HEK293 (cell line): ENCODE results near the gene CSNK2A3.

Experiments used
- BCL11A ChIP-seq: fragments of 450-650 bp; formaldehyde crosslinking; IDR thresholded peaks from 2 replicates; pipeline ENCODE4 v1.5.1; 2016; ENCODE audit warnings: low read depth, missing biosample characterization, missing genetic modification characterization
- SCRT1 ChIP-seq: fragments of 450-650 bp; formaldehyde crosslinking; IDR thresholded peaks from 2 replicates; pipeline ENCODE4 v1.5.1; 2016; ENCODE audit warnings: missing biosample characterization, missing genetic modification characterization, borderline replicate concordance
- SP2 ChIP-seq: fragments of 450-650 bp; formaldehyde crosslinking; IDR thresholded peaks from 2 replicates; pipeline ENCODE4 v1.5.1; 2016; ENCODE audit warnings: missing biosample characterization, missing genetic modification characterization
- YY1 ChIP-seq: fragments of 450-650 bp; formaldehyde crosslinking; IDR thresholded peaks from 2 replicates; pipeline ENCODE4 v1.5.1; 2018; ENCODE audit warnings: missing biosample characterization, missing genetic modification characterization
- YY2 ChIP-seq: fragments of 450-650 bp; formaldehyde crosslinking; IDR thresholded peaks from 2 replicates; pipeline ENCODE4 v1.5.1; 2016; ENCODE audit warnings: missing biosample characterization, missing genetic modification characterization
- ZNF292 ChIP-seq: fragments of 450-650 bp; formaldehyde crosslinking; IDR thresholded peaks from 2 replicates; pipeline ENCODE4 v1.5.1; 2016; ENCODE audit warnings: low read depth, missing biosample characterization, missing genetic modification characterization, borderline replicate concordance
- ZNF302 ChIP-seq: fragments of 450-650 bp; formaldehyde crosslinking; IDR thresholded peaks from 2 replicates; pipeline ENCODE4 v1.5.1; 2016; ENCODE audit warnings: missing biosample characterization, missing genetic modification characterization, low read depth
- ZNF555 ChIP-seq: fragments of 450-650 bp; formaldehyde crosslinking; conservative IDR thresholded peaks from 2 replicates; pipeline ENCODE4 v1.5.1; 2017; ENCODE audit warnings: missing biosample characterization, mild to moderate bottlenecking, missing genetic modification characterization, inconsistent platforms
- ZNF768 ChIP-seq: fragments of 450-650 bp; formaldehyde crosslinking; IDR thresholded peaks from 2 replicates; pipeline ENCODE4 v1.5.1; 2018; ENCODE audit warnings: missing biosample characterization, mild to moderate bottlenecking, missing genetic modification characterization
- ZNF785 ChIP-seq: fragments of 450-650 bp; formaldehyde crosslinking; IDR thresholded peaks from 2 replicates; pipeline ENCODE4 v1.5.1; 2016; ENCODE audit warnings: missing biosample characterization, missing genetic modification characterization
- TF ChIP-seq, protein P1 (sequence below): fragments of 450-650 bp; formaldehyde crosslinking; IDR thresholded peaks from 2 replicates; pipeline ENCODE4 v1.5.1; 2016; ENCODE audit warnings: missing biosample characterization, missing genetic modification characterization
- TF ChIP-seq, protein P2 (sequence below): fragments of 450-650 bp; formaldehyde crosslinking; IDR thresholded peaks from 2 replicates; pipeline ENCODE4 v1.5.1; 2016; ENCODE audit warnings: missing biosample characterization, missing genetic modification characterization
- TF ChIP-seq, protein P3 (sequence below): fragments of 450-650 bp; formaldehyde crosslinking; IDR thresholded peaks from 2 replicates; pipeline ENCODE4 v1.5.1; 2016; ENCODE audit warnings: missing biosample characterization, missing genetic modification characterization, borderline replicate concordance
- TF ChIP-seq, protein P4 (sequence below): fragments of 450-650 bp; formaldehyde crosslinking; IDR thresholded peaks from 2 replicates; pipeline ENCODE4 v1.5.1; 2016; ENCODE audit warnings: missing biosample characterization, missing genetic modification characterization, low read depth

DNA sequence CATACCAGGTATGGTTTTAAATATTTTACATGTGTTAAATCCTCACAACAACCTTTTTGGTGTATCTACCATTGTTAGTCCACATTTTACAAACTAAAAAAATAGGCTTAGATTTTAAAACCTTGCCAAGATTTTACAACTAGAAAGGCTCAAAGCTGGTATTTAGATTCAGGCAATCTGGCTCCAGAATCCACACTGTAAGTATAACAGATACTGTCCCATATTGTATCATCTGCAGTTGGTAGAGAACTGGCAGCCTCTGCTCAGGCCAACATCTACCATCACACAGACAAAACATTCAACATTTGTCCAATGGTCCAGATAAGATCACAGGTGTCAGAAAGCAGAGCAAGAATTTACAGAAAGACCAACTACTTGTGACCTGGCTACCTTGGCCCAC lies 30.9 kb downstream of the CSNK2A3 start:
- TF ChIP-seq, protein P1, sequence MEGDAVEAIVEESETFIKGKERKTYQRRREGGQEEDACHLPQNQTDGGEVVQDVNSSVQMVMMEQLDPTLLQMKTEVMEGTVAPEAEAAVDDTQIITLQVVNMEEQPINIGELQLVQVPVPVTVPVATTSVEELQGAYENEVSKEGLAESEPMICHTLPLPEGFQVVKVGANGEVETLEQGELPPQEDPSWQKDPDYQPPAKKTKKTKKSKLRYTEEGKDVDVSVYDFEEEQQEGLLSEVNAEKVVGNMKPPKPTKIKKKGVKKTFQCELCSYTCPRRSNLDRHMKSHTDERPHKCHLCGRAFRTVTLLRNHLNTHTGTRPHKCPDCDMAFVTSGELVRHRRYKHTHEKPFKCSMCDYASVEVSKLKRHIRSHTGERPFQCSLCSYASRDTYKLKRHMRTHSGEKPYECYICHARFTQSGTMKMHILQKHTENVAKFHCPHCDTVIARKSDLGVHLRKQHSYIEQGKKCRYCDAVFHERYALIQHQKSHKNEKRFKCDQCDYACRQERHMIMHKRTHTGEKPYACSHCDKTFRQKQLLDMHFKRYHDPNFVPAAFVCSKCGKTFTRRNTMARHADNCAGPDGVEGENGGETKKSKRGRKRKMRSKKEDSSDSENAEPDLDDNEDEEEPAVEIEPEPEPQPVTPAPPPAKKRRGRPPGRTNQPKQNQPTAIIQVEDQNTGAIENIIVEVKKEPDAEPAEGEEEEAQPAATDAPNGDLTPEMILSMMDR (tag by site-specific recombination), result no peak
- no peak for TF ChIP-seq YY1 (tag by site-specific recombination)
- TF ChIP-seq ZNF555, result no peak
- TF ChIP-seq SP2 (tag by site-specific recombination), result no peak
- TF ChIP-seq ZNF302 (tag by site-specific recombination), result no peak
- TF ChIP-seq ZNF768, result no peak
- TF ChIP-seq ZNF785, result no peak
- TF ChIP-seq, protein P2, sequence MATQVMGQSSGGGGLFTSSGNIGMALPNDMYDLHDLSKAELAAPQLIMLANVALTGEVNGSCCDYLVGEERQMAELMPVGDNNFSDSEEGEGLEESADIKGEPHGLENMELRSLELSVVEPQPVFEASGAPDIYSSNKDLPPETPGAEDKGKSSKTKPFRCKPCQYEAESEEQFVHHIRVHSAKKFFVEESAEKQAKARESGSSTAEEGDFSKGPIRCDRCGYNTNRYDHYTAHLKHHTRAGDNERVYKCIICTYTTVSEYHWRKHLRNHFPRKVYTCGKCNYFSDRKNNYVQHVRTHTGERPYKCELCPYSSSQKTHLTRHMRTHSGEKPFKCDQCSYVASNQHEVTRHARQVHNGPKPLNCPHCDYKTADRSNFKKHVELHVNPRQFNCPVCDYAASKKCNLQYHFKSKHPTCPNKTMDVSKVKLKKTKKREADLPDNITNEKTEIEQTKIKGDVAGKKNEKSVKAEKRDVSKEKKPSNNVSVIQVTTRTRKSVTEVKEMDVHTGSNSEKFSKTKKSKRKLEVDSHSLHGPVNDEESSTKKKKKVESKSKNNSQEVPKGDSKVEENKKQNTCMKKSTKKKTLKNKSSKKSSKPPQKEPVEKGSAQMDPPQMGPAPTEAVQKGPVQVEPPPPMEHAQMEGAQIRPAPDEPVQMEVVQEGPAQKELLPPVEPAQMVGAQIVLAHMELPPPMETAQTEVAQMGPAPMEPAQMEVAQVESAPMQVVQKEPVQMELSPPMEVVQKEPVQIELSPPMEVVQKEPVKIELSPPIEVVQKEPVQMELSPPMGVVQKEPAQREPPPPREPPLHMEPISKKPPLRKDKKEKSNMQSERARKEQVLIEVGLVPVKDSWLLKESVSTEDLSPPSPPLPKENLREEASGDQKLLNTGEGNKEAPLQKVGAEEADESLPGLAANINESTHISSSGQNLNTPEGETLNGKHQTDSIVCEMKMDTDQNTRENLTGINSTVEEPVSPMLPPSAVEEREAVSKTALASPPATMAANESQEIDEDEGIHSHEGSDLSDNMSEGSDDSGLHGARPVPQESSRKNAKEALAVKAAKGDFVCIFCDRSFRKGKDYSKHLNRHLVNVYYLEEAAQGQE (tag by site-specific recombination), result no peak
- no peak for TF ChIP-seq SCRT1 (tag by site-specific recombination)
- TF ChIP-seq YY2 (tag by site-specific recombination), result no peak
- TF ChIP-seq, protein P3, sequence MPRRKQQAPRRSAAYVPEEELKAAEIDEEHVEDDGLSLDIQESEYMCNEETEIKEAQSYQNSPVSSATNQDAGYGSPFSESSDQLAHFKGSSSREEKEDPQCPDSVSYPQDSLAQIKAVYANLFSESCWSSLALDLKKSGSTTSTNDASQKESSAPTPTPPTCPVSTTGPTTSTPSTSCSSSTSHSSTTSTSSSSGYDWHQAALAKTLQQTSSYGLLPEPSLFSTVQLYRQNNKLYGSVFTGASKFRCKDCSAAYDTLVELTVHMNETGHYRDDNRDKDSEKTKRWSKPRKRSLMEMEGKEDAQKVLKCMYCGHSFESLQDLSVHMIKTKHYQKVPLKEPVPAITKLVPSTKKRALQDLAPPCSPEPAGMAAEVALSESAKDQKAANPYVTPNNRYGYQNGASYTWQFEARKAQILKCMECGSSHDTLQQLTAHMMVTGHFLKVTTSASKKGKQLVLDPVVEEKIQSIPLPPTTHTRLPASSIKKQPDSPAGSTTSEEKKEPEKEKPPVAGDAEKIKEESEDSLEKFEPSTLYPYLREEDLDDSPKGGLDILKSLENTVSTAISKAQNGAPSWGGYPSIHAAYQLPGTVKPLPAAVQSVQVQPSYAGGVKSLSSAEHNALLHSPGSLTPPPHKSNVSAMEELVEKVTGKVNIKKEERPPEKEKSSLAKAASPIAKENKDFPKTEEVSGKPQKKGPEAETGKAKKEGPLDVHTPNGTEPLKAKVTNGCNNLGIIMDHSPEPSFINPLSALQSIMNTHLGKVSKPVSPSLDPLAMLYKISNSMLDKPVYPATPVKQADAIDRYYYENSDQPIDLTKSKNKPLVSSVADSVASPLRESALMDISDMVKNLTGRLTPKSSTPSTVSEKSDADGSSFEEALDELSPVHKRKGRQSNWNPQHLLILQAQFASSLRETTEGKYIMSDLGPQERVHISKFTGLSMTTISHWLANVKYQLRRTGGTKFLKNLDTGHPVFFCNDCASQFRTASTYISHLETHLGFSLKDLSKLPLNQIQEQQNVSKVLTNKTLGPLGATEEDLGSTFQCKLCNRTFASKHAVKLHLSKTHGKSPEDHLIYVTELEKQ (tag by site-specific recombination), result no peak
- TF ChIP-seq, protein P4, sequence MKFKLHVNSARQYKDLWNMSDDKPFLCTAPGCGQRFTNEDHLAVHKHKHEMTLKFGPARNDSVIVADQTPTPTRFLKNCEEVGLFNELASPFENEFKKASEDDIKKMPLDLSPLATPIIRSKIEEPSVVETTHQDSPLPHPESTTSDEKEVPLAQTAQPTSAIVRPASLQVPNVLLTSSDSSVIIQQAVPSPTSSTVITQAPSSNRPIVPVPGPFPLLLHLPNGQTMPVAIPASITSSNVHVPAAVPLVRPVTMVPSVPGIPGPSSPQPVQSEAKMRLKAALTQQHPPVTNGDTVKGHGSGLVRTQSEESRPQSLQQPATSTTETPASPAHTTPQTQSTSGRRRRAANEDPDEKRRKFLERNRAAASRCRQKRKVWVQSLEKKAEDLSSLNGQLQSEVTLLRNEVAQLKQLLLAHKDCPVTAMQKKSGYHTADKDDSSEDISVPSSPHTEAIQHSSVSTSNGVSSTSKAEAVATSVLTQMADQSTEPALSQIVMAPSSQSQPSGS (tag by site-specific recombination), result no peak
- no peak for TF ChIP-seq BCL11A (tag by site-specific recombination)
- no peak for TF ChIP-seq ZNF292
